Thyroid gland (tissue), 4 donors: Measurements from ENCODE around the gene PEX19.

Experiments used
- CTCF ChIP-seq, 6 experiments: fragments of 200-600 bp in 3 of 6; fragments of 450-650 bp in 3 of 6; sonication (generic) in 3 of 6; IDR thresholded peaks; one replicate each; pipeline ENCODE4 v1.5.1; 2016 to 2019; ENCODE audit warnings: antibody characterized with exemption in 6 of 6, mild to moderate bottlenecking in 2 of 6, inconsistent platforms in 1 of 6, moderate library complexity in 1 of 6
- POLR2A ChIP-seq, 2 donors: fragments of 450-650 bp; IDR thresholded peaks; one replicate each; pipeline ENCODE4 v1.6.1; 2017; ENCODE audit warnings: antibody characterized with exemption in 2 of 2, mild to moderate bottlenecking in 2 of 2, moderate library complexity in 1 of 2

- TF ChIP-seq CTCF (IDR thresholded peaks at IDR 0.05) (no peak), POLR2A (IDR thresholded peaks at IDR 0.05) (no peak)
Measured at GRCh38 chr1:160261556-160261892, 23.4 kb downstream of the PEX19 start.
